ENCODE measurements around the gene AP1B1.

AP1B1 gene

GRCh38 chr22:29342577-29343312 is 45.6 kb downstream of the AP1B1 start:
- no peak for DNase-seq (ENCODE audit: low spot score in 2 of 2)
- no peak for ATAC-seq (replicated peaks; ENCODE audit: extremely low read depth, poor library complexity, severe bottlenecking)
- no peaks in the 10 kb centered on the region for H3K4me1 Mint-ChIP-seq
- H3K27ac Mint-ChIP-seq (ENCODE audit: low read depth): no peak overlapping the region
- H3K4me3 Mint-ChIP-seq: no peak overlapping the region
- no peaks in the 10 kb centered on the region for H3K9me3 Mint-ChIP-seq
- H3K36me3 Mint-ChIP-seq (ENCODE audit: insufficient read depth): peaks cover 49% of the 10 kb centered on the region
- no peaks in the 10 kb centered on the region for H3K27me3 Mint-ChIP-seq

GRCh38 chr22:29342177-29342576 is 46.2 kb downstream of the AP1B1 start:
- no peak overlapping the region for H3K27ac Mint-ChIP-seq (ENCODE audit: low read depth)
- no peak for ATAC-seq (replicated peaks; ENCODE audit: extremely low read depth, poor library complexity, severe bottlenecking)
- H3K4me1 Mint-ChIP-seq: no peaks in the 10 kb centered on the region
- no peak for DNase-seq (ENCODE audit: low spot score in 2 of 2)
- peaks cover 48% of the 10 kb centered on the region for H3K36me3 Mint-ChIP-seq (ENCODE audit: insufficient read depth)
- H3K27me3 Mint-ChIP-seq: no peaks in the 10 kb centered on the region
- no peaks in the 10 kb centered on the region for H3K9me3 Mint-ChIP-seq
- no peak overlapping the region for H3K4me3 Mint-ChIP-seq

GRCh38 chr22:29341849-29342127 is 46.6 kb downstream of the AP1B1 start:
- no peak for DNase-seq (ENCODE audit: low spot score in 2 of 2)
- H3K36me3 Mint-ChIP-seq (ENCODE audit: insufficient read depth): peaks cover 49% of the 10 kb centered on the region
- no peak overlapping the region for H3K27ac Mint-ChIP-seq (ENCODE audit: low read depth)
- no peaks in the 10 kb centered on the region for H3K9me3 Mint-ChIP-seq
- ATAC-seq (replicated peaks; ENCODE audit: extremely low read depth, poor library complexity, severe bottlenecking): no peak
- no peaks in the 10 kb centered on the region for H3K4me1 Mint-ChIP-seq
- no peak overlapping the region for H3K4me3 Mint-ChIP-seq
- no peaks in the 10 kb centered on the region for H3K27me3 Mint-ChIP-seq

- Mint-ChIP-seq H3K36me3 (ENCODE audit: insufficient read depth) (peaks cover 49% of the 10 kb centered on the region), H3K4me1 (no peaks in the 10 kb centered on the region), H3K4me3 (no peak overlapping the region), H3K27ac (ENCODE audit: low read depth) (no peak overlapping the region), H3K27me3 (no peaks in the 10 kb centered on the region), H3K9me3 (no peaks in the 10 kb centered on the region)
- ATAC-seq (replicated peaks; ENCODE audit: extremely low read depth, poor library complexity, severe bottlenecking): no peak
- DNase-seq (ENCODE audit: low spot score in 2 of 2): no peak
These were observed 47.1 kb downstream of the AP1B1 start for GRCh38 chr22:29341056-29341848.

GRCh38 chr22:29340566-29340965 is 47.8 kb downstream of the AP1B1 start:
- H3K4me1 Mint-ChIP-seq: no peaks in the 10 kb centered on the region
- no peaks in the 10 kb centered on the region for H3K27me3 Mint-ChIP-seq
- H3K4me3 Mint-ChIP-seq: no peak overlapping the region
- peaks cover 45% of the 10 kb centered on the region for H3K36me3 Mint-ChIP-seq (ENCODE audit: insufficient read depth)
- no peak overlapping the region for H3K27ac Mint-ChIP-seq (ENCODE audit: low read depth)
- H3K9me3 Mint-ChIP-seq: no peaks in the 10 kb centered on the region
- ATAC-seq (replicated peaks; ENCODE audit: extremely low read depth, poor library complexity, severe bottlenecking): no peak
- DNase-seq (ENCODE audit: low spot score in 2 of 2): no peak

GRCh38 chr22:29339381-29340235 is 48.8 kb downstream of the AP1B1 start:
- H3K36me3 Mint-ChIP-seq (ENCODE audit: insufficient read depth): peaks cover 40% of the 10 kb centered on the region
- no peak overlapping the region for H3K27ac Mint-ChIP-seq (ENCODE audit: low read depth)
- no peak overlapping the region for H3K4me3 Mint-ChIP-seq
- ATAC-seq (replicated peaks; ENCODE audit: extremely low read depth, poor library complexity, severe bottlenecking): no peak
- H3K9me3 Mint-ChIP-seq: no peaks in the 10 kb centered on the region
- H3K4me1 Mint-ChIP-seq: no peaks in the 10 kb centered on the region
- H3K27me3 Mint-ChIP-seq: no peaks in the 10 kb centered on the region
- DNase-seq (ENCODE audit: low spot score in 2 of 2): no peak

- Mint-ChIP-seq H3K4me3 (no peak overlapping the region), H3K9me3 (no peaks in the 10 kb centered on the region), H3K36me3 (ENCODE audit: insufficient read depth) (peaks cover 35% of the 10 kb centered on the region), H3K27ac (ENCODE audit: low read depth) (no peak overlapping the region), H3K27me3 (no peaks in the 10 kb centered on the region), H3K4me1 (no peaks in the 10 kb centered on the region)
- no peak for DNase-seq (ENCODE audit: low spot score in 2 of 2)
- no peak for ATAC-seq (replicated peaks; ENCODE audit: extremely low read depth, poor library complexity, severe bottlenecking)
These were observed 50.0 kb downstream of the AP1B1 start for GRCh38 chr22:29338398-29338797.

- H3K9me3 Mint-ChIP-seq: no peaks in the 10 kb centered on the region
- no peak for ATAC-seq (replicated peaks; ENCODE audit: extremely low read depth, poor library complexity, severe bottlenecking)
- peaks cover 36% of the 10 kb centered on the region for H3K36me3 Mint-ChIP-seq (ENCODE audit: insufficient read depth)
- no peak for DNase-seq (ENCODE audit: low spot score in 2 of 2)
- no peaks in the 10 kb centered on the region for H3K27me3 Mint-ChIP-seq
- no peak overlapping the region for H3K27ac Mint-ChIP-seq (ENCODE audit: low read depth)
- H3K4me1 Mint-ChIP-seq: no peaks in the 10 kb centered on the region
- no peak overlapping the region for H3K4me3 Mint-ChIP-seq
These were observed 50.6 kb downstream of the AP1B1 start for GRCh38 chr22:29337631-29338284.

- H3K4me3 Mint-ChIP-seq: no peak overlapping the region
- H3K4me1 Mint-ChIP-seq: no peaks in the 10 kb centered on the region
- ATAC-seq (replicated peaks; ENCODE audit: extremely low read depth, poor library complexity, severe bottlenecking): no peak
- H3K9me3 Mint-ChIP-seq: no peaks in the 10 kb centered on the region
- H3K27ac Mint-ChIP-seq (ENCODE audit: low read depth): no peak overlapping the region
- H3K27me3 Mint-ChIP-seq: no peaks in the 10 kb centered on the region
- peaks cover 37% of the 10 kb centered on the region for H3K36me3 Mint-ChIP-seq (ENCODE audit: insufficient read depth)
- no peak for DNase-seq (ENCODE audit: low spot score in 2 of 2)
These were observed 51.4 kb downstream of the AP1B1 start for GRCh38 chr22:29336751-29337490.

GRCh38 chr22:29335656-29336055 is 52.7 kb downstream of the AP1B1 start:
- no peak overlapping the region for H3K4me3 Mint-ChIP-seq
- no peak overlapping the region for H3K27ac Mint-ChIP-seq (ENCODE audit: low read depth)
- H3K9me3 Mint-ChIP-seq: no peaks in the 10 kb centered on the region
- DNase-seq (ENCODE audit: low spot score in 2 of 2) (no peak), ATAC-seq (replicated peaks; ENCODE audit: extremely low read depth, poor library complexity, severe bottlenecking) (no peak)
- H3K36me3 Mint-ChIP-seq (ENCODE audit: insufficient read depth): peaks cover 35% of the 10 kb centered on the region
- no peaks in the 10 kb centered on the region for H3K4me1 Mint-ChIP-seq
- H3K27me3 Mint-ChIP-seq: no peaks in the 10 kb centered on the region

- no peak for DNase-seq (ENCODE audit: low spot score in 2 of 2)
- no peak overlapping the region for H3K27ac Mint-ChIP-seq (ENCODE audit: low read depth)
- H3K4me1 Mint-ChIP-seq: no peaks in the 10 kb centered on the region
- no peak for ATAC-seq (replicated peaks; ENCODE audit: extremely low read depth, poor library complexity, severe bottlenecking)
- no peak overlapping the region for H3K4me3 Mint-ChIP-seq
- H3K36me3 Mint-ChIP-seq (ENCODE audit: insufficient read depth): peaks cover 31% of the 10 kb centered on the region
- no peaks in the 10 kb centered on the region for H3K9me3 Mint-ChIP-seq
- H3K27me3 Mint-ChIP-seq: no peaks in the 10 kb centered on the region
These were observed 53.5 kb downstream of the AP1B1 start for GRCh38 chr22:29334696-29335344.

Data from central memory CD8-positive, alpha-beta T cell (primary cell).